GM15510 (cell line): ENCODE measurements around the gene ADGRG6.

ENCODE experiments used
- POLR2A ChIP-seq: IDR thresholded peaks from 3 replicates; pipeline ENCODE4 v1.6.1; 2011; ENCODE audit warnings: borderline replicate concordance; ENCODE audit not compliant: insufficient read length; ENCODE audit errors: extremely low read depth

ADGRG6 gene

DNA sequence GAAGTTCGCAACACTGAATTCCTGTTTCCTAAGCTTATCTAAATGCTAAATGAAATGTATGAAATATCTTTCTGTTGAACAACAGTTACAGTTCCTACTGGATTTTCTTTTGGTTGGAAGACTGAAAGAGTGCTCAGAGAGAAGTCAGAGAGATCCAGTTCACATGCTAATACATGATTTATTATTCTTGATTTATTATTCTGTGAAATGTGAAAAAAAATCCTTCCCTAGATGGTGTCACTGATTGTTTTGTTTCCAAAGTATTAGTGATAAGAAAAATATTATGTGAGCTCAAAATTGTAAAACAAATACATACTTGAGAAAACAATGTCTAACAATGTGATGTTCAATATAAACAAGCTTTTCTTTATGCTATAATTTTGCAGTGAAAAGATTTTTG, 42.1 kb downstream of the ADGRG6 start:
- TF ChIP-seq POLR2A = no peak

DNA sequence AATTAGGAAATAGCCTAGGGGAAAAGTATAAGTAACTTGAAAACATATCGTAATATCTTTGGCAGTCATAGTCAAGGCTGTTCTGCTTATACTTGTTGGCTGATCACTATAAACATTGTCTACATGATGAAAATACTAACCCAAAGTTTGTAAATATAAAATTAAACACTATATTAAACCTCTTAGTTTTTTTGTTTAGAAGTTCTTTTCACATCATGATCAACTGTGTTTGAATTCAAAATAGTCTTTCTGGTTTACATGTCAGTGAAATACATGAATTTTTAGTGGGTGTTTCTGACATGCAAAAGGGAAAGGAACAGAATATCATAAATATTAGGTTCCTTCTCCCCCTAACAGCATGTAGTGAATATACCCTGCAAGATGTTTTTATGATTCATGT, 43.5 kb downstream of the ADGRG6 start:
- no peak for TF ChIP-seq POLR2A

DNA sequence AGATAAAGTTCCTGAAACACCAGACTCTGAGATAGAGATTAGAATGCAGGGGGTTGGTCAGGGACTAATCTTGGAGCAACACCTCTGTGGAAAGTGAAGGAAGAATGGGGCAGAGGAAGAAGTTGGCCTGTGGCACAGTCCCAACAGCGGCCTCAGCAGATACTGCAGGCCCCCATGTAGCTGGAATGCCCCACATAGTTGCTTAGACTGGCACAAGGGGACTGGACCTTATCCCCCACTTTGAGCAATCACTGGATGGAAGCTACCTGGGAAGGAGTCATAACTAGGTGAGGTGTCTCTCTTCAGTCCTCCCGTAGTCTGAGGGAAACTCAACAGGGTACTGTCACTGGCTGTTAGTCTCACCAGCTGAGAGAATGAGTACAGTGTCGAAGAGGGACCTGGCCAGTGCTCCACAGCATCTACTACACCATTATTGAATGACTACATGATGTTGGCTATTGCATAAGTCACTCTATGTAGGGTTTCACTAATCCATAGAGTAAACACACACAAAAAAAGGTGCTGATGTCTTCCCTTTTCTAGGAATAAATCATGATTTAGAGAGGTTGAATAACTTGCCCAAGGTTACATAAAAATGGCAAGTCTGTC, 47.5 kb downstream of the ADGRG6 start:
- no peak for TF ChIP-seq POLR2A

DNA sequence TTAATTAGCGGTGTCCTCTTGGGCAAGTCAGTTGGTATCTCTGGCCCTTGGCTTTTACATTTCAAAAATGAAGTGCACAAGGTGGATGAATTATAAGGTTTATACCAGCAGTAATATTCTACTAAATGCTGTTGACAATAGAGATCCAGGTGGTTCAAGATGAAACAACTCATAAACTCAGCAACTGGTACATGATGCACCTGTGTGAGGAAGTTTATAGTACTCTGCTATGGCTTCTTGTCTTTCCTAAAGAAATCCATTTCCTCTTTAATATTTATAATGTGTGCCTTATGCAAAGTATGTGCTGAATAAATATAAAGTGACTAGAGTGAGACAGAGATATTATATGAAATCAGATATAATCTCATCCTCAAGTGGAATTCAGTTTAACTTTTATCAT, 48.5 kb downstream of the ADGRG6 start:
- no peak for TF ChIP-seq POLR2A

DNA sequence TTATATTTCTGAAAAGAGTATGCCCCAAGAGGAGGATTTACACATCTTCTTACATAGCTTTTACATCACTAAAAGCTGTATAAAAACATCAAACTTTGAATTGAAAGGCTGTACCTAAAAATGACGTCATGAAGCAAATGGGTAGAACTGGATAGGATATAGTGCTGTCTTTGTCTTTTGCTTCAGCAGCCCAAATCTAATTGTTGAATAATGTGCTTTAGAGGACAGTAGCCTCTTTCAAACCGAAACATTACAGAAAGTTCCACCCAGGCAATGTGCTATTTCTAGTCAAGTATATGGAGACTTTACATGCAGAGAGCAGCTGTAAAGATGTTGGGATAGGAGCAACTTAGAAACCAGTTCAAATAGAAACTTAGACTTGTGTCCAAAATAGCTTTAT, 51.9 kb downstream of the ADGRG6 start:
- TF ChIP-seq POLR2A = no peak

DNA sequence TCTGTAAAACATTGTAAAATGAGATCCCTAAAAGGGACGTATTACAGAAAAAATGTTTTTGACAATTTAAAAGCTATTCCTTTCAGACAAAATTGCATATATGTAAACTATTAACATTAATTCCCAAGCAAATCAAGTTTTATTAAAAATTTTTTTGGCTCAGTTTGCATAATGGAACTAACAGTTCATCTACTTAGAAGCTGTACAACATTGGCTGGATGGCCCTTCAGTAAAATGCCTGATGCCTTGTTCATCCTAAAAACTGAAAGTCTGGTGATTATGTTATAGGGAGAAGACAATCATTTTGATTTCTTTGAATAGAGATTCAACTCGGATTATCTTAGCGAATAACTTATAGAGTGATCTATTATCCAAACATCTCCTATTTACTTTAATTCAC, 52.8 kb downstream of the ADGRG6 start:
- no peak for TF ChIP-seq POLR2A

DNA sequence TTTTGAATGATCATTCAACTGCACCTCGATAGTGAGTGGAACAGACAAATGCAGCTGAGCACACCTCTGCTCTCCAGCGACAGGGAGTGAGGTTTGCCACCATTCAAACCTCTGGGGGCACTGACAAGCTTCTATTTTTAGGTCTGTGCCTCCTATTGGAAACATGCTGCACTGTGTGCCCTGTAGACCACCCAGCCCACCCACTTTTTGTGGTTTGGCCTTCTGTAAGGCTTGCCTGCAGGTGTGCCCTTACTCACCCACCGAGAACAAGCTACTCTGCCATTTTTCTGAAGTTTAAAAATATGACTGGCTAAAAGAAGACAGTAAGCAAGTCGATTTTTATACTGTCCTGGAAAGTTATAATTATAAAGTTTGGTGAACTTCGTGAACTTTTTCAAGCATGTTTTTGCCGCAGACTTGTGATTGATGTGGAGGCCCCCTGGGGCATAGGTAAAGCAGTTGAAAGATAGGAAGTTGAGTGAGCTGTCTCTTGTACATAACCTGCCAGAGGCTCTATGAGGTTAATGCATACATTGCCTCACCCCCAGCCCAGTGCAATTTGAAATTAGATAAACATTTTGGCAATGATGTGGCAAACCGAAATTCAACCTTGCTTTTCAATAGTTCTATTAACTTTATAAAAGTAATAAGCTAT, 53.8 kb downstream of the ADGRG6 start:
- TF ChIP-seq POLR2A = no peak

DNA sequence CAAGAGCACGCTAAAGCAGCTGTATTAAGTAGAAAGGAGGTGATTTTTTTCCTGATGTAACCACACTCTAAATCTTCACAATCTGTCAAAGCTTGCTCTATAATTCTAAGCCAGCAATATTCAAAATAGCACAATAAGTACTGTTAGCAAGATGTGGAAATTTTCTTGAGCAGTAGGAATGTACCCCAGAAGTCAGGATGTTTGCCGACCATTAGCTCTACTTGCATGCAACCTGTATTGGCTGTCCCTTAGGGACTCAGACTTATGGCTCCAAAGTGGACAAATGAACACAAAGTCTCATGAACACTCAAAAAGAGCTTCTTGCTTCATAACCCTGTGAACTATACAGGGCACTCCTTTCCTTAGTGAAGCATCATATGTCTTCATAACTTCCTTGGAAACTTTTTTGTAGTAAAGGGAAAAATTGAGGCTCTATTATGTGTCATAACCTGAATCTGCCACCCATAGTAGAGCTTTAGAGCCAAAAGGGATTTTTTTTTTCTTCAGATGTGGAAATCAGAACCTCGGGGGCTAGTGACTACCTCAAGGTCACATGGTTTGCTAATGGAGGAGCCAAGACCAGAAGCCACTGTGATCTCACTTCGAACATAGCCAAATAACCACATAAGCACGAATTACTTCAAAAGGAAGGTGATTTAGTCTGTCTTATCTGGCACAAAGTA, 54.5 kb downstream of the ADGRG6 start:
- TF ChIP-seq POLR2A = no peak

DNA sequence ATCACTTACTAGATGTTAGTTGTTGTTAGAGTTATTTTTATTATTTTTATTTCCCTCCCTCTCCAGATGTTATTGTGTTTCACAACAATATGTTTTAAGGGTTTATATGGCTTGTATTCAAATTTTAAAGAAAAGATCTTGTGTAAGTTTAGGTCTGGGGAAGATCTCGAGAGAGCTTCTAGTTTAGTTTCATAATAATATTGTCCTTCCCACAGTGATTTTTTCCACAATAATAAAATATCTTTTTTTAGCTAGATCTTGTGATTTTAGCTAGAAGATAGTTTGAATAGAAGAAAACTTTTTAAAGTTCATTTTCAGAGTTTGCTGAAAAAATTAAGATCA, 55.0 kb downstream of the ADGRG6 start:
- no peak for TF ChIP-seq POLR2A

DNA sequence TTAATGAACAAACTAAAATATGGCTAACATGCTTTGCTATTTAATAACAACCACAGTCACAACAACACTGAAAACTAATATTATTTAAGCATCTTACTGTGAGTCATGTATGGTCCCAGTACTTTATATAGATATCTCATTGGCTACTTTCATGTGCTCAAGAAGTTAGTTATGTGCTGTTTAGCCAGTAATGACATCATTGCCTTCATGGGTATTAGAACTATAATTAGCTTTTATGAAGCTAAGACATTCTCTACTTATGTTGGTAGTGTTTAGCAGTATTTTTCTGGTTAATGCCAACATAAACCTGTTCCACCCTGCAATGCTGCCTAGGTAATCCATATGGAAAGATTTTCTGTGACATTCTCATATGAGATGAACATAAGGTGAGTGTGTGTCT, 56.1 kb downstream of the ADGRG6 start:
- no peak for TF ChIP-seq POLR2A

DNA sequence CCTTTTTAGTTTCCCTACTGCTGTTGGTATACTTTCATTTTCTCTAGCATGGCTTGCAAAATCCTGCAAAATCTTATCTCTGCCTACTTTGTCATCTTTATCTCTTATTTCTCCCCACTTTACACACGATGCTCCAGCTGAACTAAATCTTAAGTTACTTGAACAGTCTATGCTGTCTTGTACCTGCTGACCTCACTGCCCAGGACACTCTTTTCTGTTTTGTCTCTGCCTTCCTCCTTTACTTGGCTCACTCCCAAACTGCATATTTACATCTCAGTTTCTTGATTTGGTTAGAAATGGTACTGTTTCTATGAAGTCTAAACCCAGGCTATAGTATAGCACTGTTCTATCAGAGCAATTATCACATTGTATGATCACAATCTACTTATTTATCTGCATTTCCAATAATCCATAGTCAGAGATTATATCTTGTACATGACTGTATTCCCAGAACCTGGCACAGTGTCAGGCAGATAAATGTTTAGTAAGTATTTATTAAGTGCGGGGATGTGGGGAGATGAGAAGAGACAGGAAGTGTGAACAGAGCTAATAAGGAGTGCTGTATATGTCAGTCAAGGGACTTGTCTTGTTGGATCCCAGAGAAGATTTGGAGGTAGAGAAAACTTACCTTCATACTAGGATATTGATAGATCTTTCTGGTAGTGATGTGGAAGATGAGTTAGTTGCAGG, 57.6 kb downstream of the ADGRG6 start:
- TF ChIP-seq POLR2A = no peak

DNA sequence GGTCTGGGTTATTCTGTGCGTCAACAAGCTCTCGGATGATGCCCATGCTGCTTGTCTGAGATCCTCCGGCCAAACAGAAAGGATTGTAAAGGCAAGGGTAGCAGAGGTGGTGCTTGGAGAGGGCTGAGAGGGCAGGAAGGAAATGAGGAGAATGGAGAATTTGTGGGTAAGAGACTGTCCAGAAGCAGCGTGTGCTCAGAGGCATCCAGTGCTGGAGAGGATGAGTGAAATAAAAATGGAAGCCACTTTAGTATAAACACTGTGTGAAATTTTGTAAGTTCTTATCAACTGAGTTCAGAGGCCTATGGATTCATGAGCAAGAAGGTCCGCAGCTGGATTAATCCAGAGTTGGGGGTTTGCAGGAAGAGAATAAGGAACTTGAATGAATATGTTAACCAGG, 59.5 kb downstream of the ADGRG6 start:
- no peak for TF ChIP-seq POLR2A

DNA sequence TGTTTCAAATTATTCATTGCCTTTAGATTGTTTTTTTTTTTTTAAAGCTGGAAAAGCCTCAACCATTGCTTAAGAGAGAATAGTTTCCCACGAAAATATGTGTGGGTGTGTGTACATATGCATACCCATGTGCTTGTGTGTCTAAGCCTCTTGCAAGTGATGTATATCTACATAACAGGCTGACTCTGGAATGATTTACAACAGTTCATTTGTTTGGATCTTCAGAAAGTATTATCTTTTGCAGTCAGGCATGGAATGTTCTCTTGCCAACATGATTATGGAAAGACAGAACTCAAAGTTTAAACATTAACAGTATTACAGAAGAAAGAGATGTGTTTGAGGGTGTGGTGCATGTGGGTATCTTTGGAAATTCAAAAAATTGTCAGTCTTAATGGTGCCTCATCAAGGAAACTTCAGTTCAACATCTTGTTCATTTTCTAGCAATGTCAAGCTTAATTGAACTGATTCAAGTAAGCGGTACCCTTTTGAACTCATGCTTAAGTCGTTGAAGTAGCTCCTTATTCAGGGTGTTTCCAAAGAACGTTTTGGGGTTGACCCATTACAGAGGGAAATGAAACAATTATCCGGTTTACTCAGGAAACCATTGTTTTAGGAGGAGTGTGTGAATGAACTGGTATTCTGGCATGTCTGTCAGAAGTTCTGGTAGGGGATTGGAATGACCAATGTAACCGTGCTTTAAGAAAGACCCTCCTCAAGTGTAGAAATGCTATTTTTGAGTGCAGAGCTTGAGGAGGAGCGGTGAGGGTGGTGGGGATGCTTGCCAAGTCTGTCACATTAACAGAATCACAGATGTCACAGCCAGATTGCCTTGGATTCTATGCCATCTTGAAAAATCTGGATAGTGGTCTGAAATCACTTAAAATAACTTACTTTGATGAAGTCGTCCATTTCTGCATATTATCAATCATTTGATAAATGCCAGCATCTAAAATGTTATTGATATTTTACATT, 60.3 kb downstream of the ADGRG6 start:
- TF ChIP-seq POLR2A = no peak

DNA sequence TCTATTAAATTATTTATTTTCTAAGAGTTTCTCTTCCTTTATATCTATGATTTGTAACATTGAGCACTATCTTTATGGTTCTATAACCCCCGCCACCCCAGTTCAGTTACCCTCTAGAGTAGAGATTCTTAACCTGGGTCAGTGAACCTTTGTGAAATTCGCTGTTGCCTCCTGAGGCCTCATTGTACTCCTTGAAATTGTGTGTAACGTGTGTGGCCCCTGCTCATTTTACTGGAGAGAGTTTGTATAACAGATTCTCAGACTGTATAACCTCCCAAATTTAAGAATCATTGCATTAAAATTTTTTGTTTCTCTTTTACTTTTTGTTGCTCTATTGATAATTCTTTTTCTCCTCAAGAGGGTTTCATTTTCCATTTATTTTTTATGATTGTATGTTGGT, 65.3 kb downstream of the ADGRG6 start:
- TF ChIP-seq POLR2A = no peak
